NCI-H748 treated with DMSO at 0.1 percent for 48 hours (cell line): ENCODE results near the gene PRRC2C.
"Not testable (repeated sequence)": the region's sequence is repeated elsewhere in the genome, so short reads cannot be mapped to it uniquely, and the experiment has no call there.

ENCODE experiments used
- DNase-seq: peaks from one replicate; lab custom pipeline; 2025; lab: John Stamatoyannopoulos, UW

The PRRC2C gene

DNA sequence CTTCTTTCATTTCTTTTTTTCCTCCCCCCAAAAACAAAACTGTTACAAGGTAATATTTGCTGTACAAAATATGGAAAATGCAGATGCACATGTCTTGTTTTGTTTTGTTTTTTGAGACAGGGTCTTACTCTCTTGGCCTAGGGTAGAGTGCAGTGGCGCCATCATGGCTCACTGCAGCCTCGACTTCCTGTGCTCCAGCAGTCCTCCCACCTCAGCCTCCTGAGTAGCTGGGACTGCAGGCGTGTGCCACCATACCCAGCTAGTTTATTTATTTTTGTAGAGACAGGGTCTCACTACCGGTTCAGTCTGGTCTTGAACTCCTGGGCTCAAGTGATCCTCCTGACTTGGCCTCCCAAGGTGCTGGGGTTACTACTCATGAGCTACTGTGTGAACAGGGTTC lies 15.5 kb downstream of the PRRC2C start:
- DNase-seq: no peak

DNA sequence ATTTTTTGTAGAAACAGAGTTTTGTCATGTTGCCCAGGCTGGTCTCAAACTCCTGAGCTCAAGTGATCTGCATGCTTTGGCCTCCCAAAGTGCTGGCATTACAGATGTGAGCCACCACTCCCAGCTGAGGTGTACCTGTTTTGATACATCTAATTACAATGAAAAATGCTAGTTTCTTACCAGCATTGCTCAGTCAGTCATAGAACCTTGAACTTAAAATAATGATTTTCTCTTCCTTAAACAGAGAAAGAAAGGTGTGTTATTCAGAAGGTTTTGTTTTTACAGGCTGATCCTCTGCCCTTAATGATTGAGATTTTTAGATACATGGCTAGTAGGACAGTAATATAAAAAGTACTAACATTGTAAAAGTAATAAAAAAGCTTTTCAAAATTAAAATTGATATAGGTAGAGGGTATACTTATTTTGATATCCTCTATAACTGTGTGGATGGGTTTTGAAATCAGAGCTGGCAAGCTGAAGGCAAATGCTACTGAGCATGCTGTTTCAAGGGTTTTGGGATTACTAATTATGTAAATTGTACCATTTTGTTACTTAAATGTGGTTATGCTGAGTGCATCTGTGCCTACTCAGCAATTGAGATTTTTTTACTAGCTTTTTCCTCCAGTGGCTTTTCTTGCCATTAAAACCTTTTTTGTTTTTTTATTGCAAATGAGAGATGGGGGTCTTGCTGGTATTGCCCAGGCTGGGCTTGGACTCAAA lies 16.1 kb downstream of the PRRC2C start:
- no peak for DNase-seq

DNA sequence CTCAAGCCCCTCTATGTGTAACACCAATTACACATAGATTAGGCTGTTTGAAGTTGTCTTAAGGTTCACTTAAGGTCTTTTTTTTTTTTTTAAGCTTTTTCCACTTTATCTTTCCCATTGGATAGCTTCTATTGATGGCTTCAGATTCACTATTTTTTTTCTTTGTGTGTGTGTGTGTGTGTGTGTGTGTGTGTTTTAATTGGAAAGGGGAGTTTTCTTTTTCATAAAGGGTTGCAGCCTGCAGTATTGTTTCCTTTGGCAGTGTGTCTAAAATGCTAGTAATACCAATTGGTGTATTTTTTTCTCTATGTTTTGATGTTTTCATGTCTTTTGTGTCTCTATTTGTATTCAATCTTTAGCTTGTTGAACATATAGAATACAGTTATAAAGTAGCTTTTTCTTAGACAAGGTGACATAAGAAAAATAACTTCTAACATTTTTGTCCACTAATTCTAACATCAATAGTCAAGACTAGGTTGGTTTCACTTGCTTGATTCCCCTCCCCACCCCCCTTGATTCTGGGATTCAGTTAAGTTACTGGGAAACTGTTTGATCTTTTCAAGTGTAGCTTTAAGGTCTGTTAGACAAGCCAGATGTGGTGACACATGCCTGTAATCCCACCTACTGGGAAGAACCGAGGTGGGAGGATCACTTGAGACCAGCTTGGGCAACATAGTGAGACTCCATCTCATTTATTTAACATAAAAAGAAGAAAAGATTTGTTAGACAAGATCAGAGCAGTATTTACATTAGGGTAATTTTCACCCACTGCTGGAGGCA lies 21.4 kb downstream of the PRRC2C start:
- no peak for DNase-seq

DNA sequence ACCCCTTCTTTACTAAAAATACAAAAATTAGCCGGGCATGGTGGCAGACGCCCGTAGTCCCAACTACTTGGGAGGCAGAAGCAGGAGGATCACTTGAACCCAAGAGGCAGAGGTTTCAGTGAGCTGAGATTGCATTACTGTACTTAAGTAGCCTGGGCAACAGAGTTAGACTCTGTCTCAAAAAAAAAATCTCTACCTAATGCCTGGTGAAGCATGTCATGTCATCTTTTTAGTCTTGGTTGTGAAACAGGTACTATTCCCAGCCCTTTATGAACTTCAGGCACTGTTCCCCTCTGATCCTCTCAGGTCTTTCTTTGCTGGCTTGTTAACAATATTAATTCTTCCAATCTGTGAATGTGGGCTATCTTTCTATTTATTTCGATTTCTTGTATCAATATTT lies 22.1 kb downstream of the PRRC2C start:
- DNase-seq: no peak

DNA sequence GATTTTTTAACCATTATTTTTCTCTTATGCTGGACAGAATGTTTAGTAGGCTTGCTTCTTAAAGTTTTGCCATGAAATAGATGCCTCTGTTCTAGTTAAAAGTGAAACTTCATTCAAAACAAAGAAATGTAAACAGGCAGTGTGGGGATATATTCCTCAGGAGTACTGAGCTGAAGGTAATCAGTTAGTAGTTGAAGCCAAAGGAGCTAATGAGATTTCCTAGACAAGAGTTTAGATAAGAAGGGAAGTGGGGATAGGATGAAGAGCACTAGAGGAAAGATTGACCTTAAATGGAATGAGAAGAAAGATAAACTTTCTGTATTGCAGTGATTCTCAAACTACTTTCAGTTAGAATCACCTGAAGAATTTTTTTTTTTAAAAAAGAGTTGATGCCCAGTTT lies 23.9 kb downstream of the PRRC2C start:
- DNase-seq: no peak

DNA sequence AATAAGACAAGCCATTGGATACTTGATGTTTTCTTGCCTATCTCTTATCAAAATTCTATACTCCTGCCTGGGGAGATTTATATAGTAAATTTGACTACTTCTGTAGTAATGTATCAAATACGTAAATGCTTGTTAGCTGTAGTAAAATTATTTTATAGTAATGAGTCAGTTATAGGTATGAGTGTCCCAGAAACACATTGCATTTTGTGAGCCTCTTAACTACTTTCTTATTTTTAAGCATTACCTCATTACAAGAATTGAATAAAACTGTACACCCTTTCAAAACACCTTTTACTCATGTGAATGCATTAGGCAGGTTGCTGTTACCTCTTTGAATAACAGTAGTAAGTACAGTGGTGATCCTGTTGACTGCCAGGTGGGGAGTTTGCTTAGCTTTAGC lies 28.4 kb downstream of the PRRC2C start:
- no peak for DNase-seq

DNA sequence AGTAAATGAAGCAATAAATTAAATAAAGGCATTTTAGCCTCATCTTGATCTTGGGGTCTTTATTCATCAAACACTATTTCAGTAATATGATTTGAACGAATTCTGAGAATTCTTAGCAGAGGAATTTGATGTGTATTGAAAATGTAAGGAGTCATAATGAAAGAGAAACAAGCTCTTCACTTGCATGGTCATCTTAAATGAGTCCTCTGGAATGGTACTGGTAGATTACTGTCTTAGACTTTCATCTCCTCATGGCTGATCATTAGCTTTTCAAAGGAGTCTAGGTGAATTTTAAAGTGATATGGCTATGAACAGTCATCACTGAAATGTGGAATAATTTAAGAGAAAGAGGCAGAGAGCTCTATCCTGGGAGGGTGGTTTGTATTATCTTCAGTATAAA lies 30.0 kb downstream of the PRRC2C start:
- no peak for DNase-seq

DNA sequence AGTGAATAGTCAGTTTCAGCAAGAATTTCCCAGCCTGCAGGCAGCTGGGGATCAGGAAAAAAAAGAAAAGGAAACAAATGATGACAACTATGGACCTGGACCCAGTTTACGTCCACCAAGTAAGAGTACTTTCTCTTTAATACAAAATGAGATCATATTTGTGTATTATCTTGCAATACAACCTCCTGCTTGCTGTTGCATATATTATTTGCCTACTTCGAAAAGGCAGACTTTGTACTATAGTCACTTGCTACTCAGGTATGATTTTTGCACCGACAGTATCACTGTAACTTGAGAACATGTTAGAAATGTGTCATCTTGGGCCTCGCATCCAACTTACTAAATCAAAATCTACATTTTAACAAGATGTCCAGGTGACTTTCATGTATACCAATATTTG lies 30.4 kb downstream of the PRRC2C start:
- no peak for DNase-seq

DNA sequence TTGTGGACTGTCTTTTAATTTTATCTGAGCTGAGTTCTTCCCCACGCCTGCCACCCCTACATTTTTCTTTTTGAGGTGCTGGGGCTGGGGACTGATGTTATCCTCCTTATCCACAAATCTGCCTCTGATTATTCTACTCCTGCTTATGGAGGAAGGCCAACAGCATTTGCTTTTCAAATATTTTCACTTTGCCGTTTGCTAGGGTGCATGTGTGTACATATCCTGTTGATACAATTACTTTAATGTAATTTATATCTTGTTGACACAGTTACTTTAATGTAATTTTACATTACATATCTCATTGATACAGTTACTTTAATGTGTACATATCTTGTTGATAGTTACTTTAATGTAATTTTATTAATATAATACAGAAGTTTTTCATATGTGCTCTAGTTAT lies 36.2 kb downstream of the PRRC2C start:
- DNase-seq: no peak

DNA sequence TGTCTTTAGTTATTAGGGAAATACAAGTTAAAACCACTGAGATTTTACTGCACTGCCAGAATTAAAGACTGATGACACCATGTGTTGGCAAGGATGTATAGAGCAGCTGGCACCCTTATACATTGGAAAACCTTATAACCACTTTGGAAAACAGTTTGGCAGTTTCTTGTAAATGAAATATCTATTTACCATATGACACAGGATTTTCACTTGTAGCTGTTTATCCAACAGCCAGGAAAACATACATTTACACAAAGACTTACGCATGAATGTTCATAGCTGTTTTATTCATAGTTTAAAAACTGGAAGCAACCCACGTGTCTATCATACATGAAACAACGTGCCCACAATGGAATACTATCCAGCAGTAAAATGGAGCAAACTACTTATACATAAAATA lies 45.3 kb downstream of the PRRC2C start:
- no peak for DNase-seq

DNA sequence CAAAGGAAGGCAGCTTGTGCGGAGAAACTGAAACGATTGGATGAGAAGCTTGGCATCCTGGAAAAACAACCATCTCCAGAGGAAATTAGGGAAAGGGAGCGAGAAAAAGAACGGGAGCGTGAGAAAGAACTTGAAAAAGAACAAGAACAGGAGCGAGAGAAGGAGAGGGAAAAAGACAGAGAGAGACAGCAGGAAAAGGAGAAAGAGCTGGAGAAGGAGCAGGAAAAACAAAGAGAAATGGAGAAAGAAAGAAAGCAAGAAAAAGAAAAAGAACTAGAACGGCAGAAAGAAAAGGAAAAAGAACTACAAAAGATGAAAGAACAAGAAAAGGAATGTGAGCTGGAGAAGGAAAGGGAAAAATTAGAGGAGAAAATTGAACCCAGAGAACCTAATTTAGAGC lies 47.2 kb downstream of the PRRC2C start:
- no peak for DNase-seq

DNA sequence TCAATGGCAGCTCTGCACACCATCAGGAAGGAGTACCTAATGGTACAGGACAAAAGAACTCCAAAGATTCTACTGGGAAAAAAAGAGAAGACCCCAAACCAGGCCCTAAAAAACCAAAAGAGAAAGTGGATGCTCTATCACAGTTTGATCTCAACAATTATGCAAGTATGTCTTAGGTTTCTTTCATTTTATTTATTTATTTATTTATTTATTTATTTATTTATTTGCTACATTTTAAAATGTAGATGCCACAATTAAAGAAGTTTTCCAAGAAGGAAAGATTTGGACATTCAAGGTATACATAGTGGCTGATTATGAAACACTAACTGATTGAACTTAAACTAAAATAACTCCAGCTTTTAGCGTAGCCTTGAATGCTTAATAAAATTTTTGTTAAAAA lies 60.2 kb downstream of the PRRC2C start:
- no peak for DNase-seq

DNA sequence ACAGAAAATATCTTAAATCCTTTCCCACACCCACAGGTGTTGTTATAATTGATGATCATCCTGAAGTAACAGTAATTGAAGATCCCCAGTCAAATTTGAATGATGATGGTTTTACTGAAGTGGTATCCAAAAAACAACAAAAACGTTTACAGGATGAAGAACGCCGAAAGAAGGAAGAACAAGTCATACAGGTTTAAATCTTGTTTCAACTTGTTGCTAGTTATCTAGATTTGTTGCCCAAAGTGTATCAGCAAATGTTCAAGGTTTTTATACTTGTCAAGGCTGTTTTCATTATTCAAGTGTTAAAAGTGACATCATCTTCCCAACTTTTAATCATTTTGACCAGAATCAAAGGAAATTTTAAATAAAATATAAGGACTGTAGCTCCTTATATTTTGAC lies 64.7 kb downstream of the PRRC2C start:
- no peak for DNase-seq

DNA sequence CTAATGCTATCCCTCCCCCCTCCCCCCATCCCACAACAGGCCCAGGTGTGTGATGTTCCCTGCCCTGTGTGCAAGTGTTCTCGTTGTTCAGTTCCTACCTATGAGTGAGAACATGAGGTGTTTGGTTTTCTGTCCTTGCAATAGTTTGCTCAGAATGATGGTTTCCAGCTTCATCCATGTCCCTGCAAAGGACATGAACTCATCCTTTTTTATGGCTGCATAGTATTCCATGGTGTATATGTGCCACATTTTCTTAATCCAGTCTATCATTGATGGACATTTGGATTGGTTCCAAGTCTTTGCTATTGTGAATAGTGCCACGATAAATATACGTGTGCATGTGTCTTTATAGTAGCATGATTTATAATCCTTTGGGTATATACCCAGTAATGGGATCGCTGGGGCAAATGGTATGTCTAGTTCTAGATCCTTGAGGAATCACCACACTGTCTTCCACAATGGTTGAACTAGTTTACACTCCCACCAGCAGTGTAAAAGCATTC lies 65.3 kb downstream of the PRRC2C start:
- DNase-seq: not testable (repeated sequence)

DNA sequence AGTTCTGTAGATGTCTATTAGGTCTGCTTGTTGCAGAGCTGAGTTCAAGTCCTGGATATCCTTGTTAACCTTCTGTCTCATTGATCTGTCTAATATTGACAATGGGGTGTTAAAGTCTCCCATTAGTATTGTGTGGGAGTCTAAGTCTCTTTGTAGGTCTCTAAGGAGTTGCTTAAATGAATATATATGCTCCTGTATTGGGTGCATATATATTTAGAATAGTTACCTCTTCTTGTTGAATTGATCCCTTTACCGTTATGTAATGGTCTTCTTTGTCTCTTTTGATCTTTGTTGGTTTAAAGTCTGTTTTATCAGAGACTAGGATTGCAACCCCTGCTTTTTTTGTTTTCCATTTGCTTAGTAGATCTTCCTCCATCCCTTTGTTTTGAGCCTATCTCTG lies 68.6 kb downstream of the PRRC2C start:
- not testable (repeated sequence) for DNase-seq

DNA sequence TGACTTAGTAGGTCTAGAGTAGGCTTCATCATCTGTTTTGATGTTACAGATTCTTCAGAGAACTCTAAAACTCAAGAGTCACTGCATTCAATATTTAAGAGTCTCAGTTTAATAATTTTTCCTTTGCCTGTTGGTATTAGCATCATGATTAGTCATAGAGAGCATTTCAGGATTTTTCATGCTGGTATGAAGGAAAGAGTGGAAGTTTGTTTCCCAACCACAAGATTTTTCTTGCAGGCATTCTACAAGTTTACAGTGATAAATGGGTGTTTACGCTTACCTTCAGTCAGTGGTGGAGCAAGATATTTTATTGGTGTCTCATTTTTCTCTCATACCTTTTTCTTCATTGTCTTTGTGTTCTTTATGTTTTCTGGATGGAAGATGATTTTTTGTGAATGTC lies 78.3 kb downstream of the PRRC2C start:
- DNase-seq: no peak

DNA sequence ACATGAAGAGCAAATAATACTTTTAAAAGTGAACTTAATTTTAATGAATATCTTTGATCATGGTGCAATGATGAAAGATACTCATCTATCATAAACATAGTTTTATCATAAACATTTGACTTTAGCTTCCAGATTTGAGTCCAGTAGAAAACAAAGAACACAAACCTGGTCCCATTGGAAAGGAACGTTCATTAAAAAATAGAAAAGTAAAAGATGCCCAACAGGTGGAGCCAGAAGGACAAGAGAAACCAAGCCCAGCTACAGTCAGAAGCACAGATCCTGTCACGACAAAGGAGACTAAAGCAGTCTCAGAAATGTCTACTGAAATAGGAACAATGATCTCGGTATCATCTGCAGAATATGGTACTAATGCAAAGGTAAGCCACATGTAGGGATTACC lies 81.1 kb downstream of the PRRC2C start:
- DNase-seq: no peak

DNA sequence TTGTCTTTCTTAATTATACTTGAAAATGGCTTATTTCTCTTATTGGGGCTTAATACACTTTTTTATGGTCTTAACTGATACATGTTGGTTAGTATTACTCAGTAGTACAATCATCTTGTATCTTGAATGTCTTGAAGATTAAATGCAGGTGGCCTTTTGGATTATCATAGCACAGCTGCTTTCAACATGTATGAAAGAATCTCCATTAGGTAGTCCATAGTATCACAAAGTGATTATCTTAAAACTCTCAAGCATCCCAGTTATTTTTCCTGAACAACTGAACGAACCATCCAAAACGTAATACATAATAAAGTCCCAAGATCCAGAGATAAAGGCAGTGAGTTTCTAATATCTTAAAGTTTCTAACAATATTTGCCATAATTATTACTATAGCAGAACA lies 85.0 kb downstream of the PRRC2C start:
- no peak for DNase-seq

DNA sequence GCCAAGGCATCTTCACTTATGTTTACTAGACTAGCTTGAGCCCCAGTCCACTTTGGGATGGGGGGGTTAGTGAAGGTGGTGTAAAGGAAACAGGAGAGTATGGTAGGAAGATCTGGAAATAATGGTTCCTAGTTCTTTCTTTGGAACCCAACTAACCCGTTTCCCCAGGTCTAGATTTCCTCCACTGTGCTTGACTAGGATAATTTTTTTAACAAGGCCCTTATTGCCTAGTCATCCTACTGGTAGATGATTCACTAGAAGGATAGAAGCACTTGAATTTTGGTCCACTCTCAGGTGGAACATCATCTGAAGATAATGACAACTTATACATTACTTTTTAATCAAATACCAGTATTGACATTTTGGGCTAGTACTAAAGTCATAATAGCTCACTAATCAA lies 90.8 kb downstream of the PRRC2C start:
- DNase-seq: no peak

DNA sequence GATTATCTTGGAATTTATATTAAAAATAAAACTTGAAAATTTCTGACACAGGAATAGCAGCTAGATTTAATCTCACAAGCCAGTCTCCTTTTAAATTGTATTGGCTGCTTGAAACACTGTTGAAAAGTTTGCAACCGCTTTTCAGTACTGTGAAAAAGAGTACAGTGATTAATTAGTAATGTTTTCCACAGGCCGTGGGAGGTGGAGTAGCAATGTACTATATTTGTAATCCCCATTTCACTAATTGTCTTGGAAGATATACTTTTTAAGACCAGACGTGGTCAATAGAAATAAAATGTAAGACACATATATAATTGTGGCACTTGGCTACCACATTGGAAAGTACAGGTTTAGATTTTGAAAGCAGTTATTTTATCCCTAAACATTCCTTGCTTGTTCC lies 95.9 kb downstream of the PRRC2C start:
- no peak for DNase-seq

DNA sequence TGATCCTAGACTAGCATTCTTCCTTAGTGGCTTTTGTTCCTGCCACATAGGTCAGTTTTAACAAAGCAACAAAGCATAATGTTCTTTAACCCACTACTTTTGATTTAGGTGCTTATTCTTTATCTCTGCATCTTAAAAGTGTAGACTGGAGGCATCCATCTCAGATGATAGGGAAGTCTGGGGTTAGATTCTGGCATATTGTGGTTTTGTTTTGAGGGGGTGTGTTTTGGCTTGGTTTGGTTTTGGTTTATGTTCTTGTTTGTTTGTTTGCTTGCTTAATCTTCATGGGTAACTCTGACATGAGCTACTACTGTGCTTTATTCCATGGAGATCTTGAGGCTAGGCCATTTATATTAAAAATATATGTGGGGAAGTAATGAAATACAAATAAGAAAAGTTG lies 96.4 kb downstream of the PRRC2C start:
- DNase-seq: no peak

DNA sequence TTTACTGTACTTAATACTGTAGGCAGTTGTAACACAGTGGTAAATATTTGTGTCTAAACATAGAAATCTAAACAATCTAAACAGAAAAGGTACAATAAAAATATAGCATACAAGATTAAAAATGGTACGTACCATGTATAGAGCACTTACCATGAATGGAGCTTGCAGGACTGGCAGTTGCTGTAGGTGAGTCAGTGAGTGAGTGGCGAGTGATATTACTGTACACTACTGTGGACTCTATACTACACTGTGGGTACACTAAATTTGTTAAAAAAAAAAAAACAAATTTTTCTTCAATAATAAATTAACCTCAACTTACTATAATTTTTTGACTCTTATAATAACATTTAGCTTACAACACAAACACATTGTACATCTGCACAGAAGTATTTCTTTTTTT lies 97.3 kb downstream of the PRRC2C start:
- DNase-seq: no peak

DNA sequence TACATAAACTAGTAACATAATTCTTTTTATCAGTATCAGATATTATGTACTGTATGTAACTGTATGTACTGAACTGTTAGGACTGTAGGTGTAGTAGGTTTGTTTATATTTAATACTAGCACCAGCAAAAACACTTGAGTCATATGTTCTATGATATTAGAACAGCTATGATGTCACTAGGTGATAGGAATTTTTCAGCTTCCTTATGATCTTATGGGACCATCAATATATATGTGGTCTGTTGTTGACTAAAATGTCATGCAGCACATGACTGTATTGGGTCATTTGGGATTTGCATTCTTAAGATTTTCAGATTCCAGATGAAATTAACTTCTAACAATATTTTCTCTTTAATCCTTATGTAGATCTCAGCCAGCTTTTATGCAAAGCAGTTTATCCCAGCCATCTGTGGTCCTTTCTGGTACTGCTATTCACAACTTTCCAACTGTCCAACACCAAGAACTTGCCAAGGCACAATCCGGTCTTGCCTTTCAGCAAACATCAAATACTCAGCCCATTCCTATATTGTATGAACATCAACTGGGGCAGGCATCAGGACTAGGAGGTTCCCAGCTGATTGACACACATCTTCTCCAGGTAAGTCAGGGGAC lies 98.4 kb downstream of the PRRC2C start:
- no peak for DNase-seq
